ENCODE results near the gene PRKCD.

PRKCD gene

GRCh38 chr3:53157974-53158580 lies 2.9 kb upstream of the PRKCD start (continued):
- TF ChIP-seq PATZ1 (CRISPR knock-in tag; IDR thresholded peaks at IDR 0.05; ENCODE audit: borderline replicate concordance) (no peak), TOX (CRISPR knock-in tag; IDR thresholded peaks at IDR 0.05; ENCODE audit: borderline replicate concordance) (no peak)

- ATAC-seq: no peak
- TF ChIP-seq CSDC2 (CRISPR knock-in tag; IDR thresholded peaks at IDR 0.05) (no peak), CREB5 (CRISPR knock-in tag; IDR thresholded peaks at IDR 0.05; ENCODE audit: low read depth) (no peak), PPARA (CRISPR knock-in tag; IDR thresholded peaks at IDR 0.05; ENCODE audit: borderline replicate concordance) (no peak), CSRNP3 (CRISPR knock-in tag; IDR thresholded peaks at IDR 0.05) (no peak), ZFP30 (CRISPR knock-in tag; IDR thresholded peaks at IDR 0.05) (no peak), ISL1 (CRISPR knock-in tag; IDR thresholded peaks at IDR 0.05) (no peak), TCF4 (CRISPR knock-in tag; IDR thresholded peaks at IDR 0.05; ENCODE audit: borderline replicate concordance) (no peak), ZNF565 (CRISPR knock-in tag; conservative IDR thresholded peaks at IDR 0.05; ENCODE audit: low read depth) (no peak)
Observed at GRCh38 chr3:53158765-53159155, 2.2 kb upstream of the PRKCD start.

GRCh38 chr3:53159156-53160060 lies 1.6 kb upstream of the PRKCD start:
- no peak for ATAC-seq
- TF ChIP-seq SNAI2 (CRISPR knock-in tag; IDR thresholded peaks at IDR 0.05) (no peak), ESRRG (CRISPR knock-in tag; IDR thresholded peaks at IDR 0.05) (no peak)

GRCh38 chr3:53160061-53160659 lies 849 bp upstream of the PRKCD start:
- TF ChIP-seq TOX (CRISPR knock-in tag; IDR thresholded peaks at IDR 0.05; ENCODE audit: borderline replicate concordance) (no peak), ZC3H10 (CRISPR knock-in tag; IDR thresholded peaks at IDR 0.05) (no peak), SNAI2 (CRISPR knock-in tag; IDR thresholded peaks at IDR 0.05) (no peak), ZNF565 (CRISPR knock-in tag; conservative IDR thresholded peaks at IDR 0.05; ENCODE audit: low read depth) (no peak), TSHZ2 (CRISPR knock-in tag; IDR thresholded peaks at IDR 0.05) (no peak), ZFP30 (CRISPR knock-in tag; IDR thresholded peaks at IDR 0.05) (no peak), PPARA (CRISPR knock-in tag; IDR thresholded peaks at IDR 0.05; ENCODE audit: borderline replicate concordance) (no peak), ESRRG (CRISPR knock-in tag; IDR thresholded peaks at IDR 0.05) (no peak), CSRNP3 (CRISPR knock-in tag; IDR thresholded peaks at IDR 0.05) (no peak), CSDC2 (CRISPR knock-in tag; IDR thresholded peaks at IDR 0.05) (no peak), CREB5 (CRISPR knock-in tag; IDR thresholded peaks at IDR 0.05; ENCODE audit: low read depth) (no peak), RARB (CRISPR knock-in tag; IDR thresholded peaks at IDR 0.05) (no peak)

More at GRCh38 chr3:53160061-53160659, 849 bp upstream of the PRKCD start:
- no peak for ATAC-seq

Data from SK-N-SH treated with all-trans-retinoic acid at 6 μM for 48 hours (cell line).